Upper lobe of right lung (tissue), 1 donor: ENCODE data around the gene IFT43. TPM values are rescaled to one million over a fixed set of nuclear protein-coding genes. Genes with fewer than 3 reads are reported as not detected.

ENCODE experiments used
- ATAC-seq: fragments of 200-7000 bp; cut with Tn5 transposase; one replicate; pipeline ENCODE4 v1.9.1; 2020; ENCODE audit warnings: mild to moderate bottlenecking, moderate library complexity
- DNase-seq: peaks from one replicate; pipeline ENCODE4 v3.0.0-alpha.2; 2020
- H3K27ac ChIP-seq: fragments of 200-600 bp; one replicate; pipeline ENCODE4 v1.8.0; 2022
- H3K27me3 ChIP-seq: fragments of 200-600 bp; one replicate; pipeline ENCODE4 v1.8.0; 2022; ENCODE audit warnings: mild to moderate bottlenecking
- H3K36me3 ChIP-seq: fragments of 200-600 bp; one replicate; pipeline ENCODE4 v1.8.0; 2022
- H3K4me1 ChIP-seq: fragments of 200-600 bp; one replicate; pipeline ENCODE4 v1.8.0; 2022
- H3K4me3 ChIP-seq: fragments of 200-600 bp; one replicate; pipeline ENCODE4 v1.8.0; 2022; ENCODE audit warnings: mild to moderate bottlenecking
- H3K9me3 ChIP-seq: fragments of 200-600 bp; one replicate; pipeline ENCODE4 v1.8.0; 2022
- intact Hi-C: fragments of 100-400 bp; cut with DNase I; formaldehyde crosslinking; loops from one replicate; pipeline ENCODE4 v1.11.0; 2022
- total RNA-seq: library from RNA; stranded (reverse); fragmentation: NEBNext Ultra II Directional; extraction: Animal tissue kit (Norgen Biotek cat#: 25700); gene quantifications from one replicate; pipeline ENCODE4 v1.2.1, GENCODE V29; 2021
- TF ChIP-seq, protein P1 (sequence below): fragments of 200-600 bp; IDR thresholded peaks from one replicate; pipeline ENCODE4 v1.8.0; 2022; ENCODE audit warnings: antibody characterized with exemption
- donor health status: DM: no; HTN: yes; CAD: no; lungs with severe emphysema.

The IFT43 gene
- total RNA-seq, 1 donor from 2014 or later, result 24.8 TPM

DNA sequence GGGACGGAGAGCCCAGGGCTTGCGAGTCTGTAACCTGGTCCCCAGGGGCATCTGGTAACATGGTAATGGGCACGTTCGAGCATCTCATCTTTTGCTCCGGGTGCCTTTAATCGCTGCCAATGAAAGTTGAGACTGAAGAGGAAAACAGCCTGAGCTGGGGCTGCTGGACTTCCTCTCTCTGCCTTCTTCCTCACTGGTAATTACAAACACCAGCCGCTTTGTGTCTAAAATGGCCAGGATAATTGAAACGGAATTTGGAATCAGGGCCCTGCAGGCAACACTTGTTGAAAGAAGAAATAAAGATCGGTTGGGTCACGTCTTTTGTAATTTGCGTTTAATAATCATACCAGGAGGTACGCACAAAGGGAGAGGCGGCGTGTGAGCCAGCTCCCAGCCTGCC is 114.7 kb downstream of the IFT43 start:
- Histone ChIP-seq H3K4me3 (no peak overlapping the region), H3K36me3 (no peaks in the 10 kb centered on the region), H3K9me3 (no peaks in the 10 kb centered on the region), H3K27ac (no peak overlapping the region), H3K27me3 (no peaks in the 10 kb centered on the region), H3K4me1 (no peaks in the 10 kb centered on the region)
- ATAC-seq (no peak), DNase-seq (no peak)
- intact Hi-C loops, result no loop called here
- TF ChIP-seq, protein P1, sequence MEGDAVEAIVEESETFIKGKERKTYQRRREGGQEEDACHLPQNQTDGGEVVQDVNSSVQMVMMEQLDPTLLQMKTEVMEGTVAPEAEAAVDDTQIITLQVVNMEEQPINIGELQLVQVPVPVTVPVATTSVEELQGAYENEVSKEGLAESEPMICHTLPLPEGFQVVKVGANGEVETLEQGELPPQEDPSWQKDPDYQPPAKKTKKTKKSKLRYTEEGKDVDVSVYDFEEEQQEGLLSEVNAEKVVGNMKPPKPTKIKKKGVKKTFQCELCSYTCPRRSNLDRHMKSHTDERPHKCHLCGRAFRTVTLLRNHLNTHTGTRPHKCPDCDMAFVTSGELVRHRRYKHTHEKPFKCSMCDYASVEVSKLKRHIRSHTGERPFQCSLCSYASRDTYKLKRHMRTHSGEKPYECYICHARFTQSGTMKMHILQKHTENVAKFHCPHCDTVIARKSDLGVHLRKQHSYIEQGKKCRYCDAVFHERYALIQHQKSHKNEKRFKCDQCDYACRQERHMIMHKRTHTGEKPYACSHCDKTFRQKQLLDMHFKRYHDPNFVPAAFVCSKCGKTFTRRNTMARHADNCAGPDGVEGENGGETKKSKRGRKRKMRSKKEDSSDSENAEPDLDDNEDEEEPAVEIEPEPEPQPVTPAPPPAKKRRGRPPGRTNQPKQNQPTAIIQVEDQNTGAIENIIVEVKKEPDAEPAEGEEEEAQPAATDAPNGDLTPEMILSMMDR, result no peak

DNA sequence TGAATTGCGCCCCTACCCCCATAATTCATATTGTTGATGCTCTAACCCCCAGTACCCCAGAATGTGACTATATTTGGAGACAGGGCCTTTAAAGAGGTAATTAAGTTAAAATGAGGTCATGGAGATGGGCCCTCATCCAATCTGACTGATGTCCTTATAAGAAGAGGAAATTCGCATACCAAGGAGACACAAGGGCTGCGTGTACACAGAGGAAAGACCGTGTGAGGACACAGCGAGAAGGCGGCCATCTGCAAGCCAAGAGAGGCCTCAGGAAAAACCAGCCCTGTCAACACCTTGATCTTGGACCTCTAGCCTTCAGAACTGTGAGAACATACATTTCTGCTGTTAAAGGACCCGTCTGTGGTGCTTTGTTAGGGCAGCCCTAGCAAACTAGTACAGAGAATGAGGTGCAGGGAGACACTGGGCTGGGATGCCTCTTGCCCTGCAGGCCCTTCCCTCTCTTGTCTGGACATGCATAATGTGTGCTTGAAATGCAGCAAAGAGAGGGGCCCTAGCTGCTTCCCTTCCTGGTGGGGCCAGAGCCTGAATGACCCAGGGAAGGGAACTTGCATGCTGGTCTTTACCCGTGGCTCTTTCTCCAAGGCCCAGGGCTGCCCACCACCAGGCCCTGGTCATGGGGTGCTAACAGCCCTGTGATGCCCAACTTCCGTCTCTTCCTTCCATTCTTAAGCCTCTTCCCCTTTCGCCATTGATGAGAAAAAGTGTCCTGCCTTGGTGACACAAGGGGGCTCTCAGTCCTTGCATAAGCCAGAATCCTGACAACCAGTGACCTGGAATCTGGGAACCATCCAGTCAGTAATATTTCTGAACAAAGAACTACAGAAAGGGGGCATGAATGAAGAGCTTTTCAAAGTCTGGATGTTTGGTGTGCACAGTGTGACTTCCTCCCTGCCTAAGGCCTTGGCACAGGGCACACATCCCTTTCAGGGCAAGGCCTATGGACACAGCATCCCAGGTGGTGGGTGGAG is 116.1 kb downstream of the IFT43 start:
- H3K4me3 ChIP-seq, result no peak overlapping the region
- H3K27me3 ChIP-seq, result no peaks in the 10 kb centered on the region
- ATAC-seq (no peak), DNase-seq (no peak)
- no peaks in the 10 kb centered on the region for H3K9me3 ChIP-seq
- TF ChIP-seq, protein P1, result no peak
- H3K4me1 ChIP-seq, result no peaks in the 10 kb centered on the region
- no peak overlapping the region for H3K27ac ChIP-seq
- intact Hi-C loops, result no loop called here
- no peaks in the 10 kb centered on the region for H3K36me3 ChIP-seq

DNA sequence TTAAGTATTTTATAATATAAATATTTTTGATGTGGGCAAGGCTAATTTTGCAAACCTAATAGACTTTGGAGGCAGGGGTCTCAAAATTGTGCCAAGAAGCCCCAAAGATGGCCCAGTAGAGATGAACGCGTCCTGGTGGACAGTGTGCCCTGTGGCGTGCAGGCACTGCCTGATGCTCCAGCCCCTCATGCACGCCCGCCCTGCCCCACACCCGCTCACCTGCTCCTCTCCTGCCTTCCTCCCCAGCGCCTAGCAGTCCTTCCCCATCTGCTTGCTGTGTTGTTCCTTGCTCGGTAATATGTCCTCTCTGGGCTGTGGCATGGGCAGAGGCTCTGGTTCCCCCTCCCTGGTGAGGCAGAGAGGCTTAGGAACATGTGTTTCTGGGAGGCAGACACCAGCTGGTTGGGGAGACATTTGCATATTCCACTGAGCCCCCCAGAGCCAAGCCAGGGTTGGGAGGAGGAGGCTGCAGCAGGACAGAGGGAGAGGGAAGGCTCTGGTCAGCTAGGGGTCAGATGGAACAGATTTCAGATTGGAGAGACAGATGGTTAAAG is 119.3 kb downstream of the IFT43 start:
- intact Hi-C loops, result no loop called here
- no peaks in the 10 kb centered on the region for H3K36me3 ChIP-seq
- no peak for ATAC-seq
- H3K27me3 ChIP-seq, result no peaks in the 10 kb centered on the region
- no peak overlapping the region for H3K4me3 ChIP-seq
- H3K9me3 ChIP-seq, result no peaks in the 10 kb centered on the region
- TF ChIP-seq, protein P1, result no peak
- H3K4me1 ChIP-seq, result no peaks in the 10 kb centered on the region
- H3K27ac ChIP-seq, result no peak overlapping the region
- DNase-seq, result no peak

DNA sequence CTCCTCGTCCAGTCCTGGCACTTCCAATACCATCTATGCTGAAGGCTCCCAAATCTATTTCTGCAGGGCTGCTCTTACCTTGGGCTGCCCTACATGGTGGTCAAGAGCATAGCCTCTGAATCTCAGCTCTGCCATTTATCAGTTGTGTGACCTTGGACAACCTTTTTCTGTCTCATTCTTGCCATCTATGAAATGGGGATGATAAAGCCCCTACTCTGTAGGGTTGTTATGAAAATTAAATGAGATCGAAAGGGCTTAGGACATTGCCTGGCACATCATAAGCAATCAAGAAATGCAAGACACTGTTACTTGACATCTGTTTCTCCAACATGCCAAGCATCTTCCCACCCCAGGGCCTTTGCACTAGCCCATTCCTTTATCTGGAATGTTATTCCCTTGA is 120.6 kb downstream of the IFT43 start:
- no peaks in the 10 kb centered on the region for H3K4me1 ChIP-seq
- TF ChIP-seq, protein P1, result no peak
- DNase-seq, result no peak
- intact Hi-C loops, result no loop called here
- H3K4me3 ChIP-seq, result no peak overlapping the region
- ATAC-seq, result no peak
- no peaks in the 10 kb centered on the region for H3K9me3 ChIP-seq
- no peaks in the 10 kb centered on the region for H3K36me3 ChIP-seq
- no peaks in the 10 kb centered on the region for H3K27me3 ChIP-seq
- H3K27ac ChIP-seq, result no peak overlapping the region

DNA sequence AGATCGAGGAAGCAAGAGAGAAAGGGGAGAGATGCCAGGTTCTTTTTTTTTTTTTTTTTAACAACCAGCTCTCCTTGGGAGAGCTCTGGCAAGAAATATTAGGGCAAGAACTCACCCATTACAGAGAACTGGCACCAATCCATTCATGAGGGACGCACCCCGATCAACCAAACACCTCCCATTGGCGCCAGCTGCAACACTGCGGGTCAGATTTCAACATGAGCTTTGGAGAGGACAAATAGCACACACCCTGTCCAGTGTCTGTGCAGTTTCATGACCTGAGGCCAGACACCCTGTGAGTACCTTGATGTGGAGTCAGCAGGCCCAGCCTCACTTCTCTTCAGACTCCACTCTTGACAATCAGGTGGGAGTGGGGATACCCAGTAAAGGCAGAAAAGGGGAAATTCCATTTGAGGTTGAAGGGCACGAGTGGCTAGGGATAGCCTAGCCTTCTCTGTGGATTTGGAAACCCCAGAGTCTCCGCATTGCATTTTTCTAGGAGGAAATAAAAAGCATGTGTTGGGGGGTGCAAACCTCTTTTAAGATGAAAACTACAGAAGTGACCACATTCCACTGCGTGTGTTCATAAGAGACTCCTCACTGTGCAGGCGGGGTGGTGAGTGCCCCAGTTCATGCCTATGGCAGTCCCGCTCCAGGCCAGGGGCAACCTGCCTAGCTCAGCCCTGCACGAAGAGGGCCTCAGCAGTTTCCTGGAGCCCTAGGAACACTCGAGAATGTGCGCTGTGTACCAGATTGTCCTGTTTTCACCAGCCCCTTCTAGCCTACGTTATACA is 123.7 kb downstream of the IFT43 start:
- intact Hi-C loops, result no loop called here
- no peak for ATAC-seq
- no peaks in the 10 kb centered on the region for H3K27me3 ChIP-seq
- no peak overlapping the region for H3K27ac ChIP-seq
- no peaks in the 10 kb centered on the region for H3K4me1 ChIP-seq
- no peak overlapping the region for H3K4me3 ChIP-seq
- no peak for DNase-seq
- H3K9me3 ChIP-seq, result no peaks in the 10 kb centered on the region
- no peaks in the 10 kb centered on the region for H3K36me3 ChIP-seq
- TF ChIP-seq, protein P1, result no peak
